Psoas muscle (tissue), 8 donors: ENCODE measurements around the gene TMC4. TPM values are rescaled to one million over a fixed set of nuclear protein-coding genes. Genes with fewer than 3 reads are reported as not detected.

Experiments used
- ATAC-seq, 4 donors: fragments of 200-7000 bp; cut with Tn5 transposase; one replicate each; pipeline ENCODE4 v1.9.1; 2020; ENCODE audit warnings: moderate library complexity in 3 of 4, mild to moderate bottlenecking in 2 of 4
- DNase-seq, 2 donors: peaks; one replicate each; pipeline ENCODE4 v3.0.0-alpha.2; 2020
- H3K27ac ChIP-seq: fragments of 200-600 bp; one replicate; pipeline ENCODE4 v1.8.0; 2022
- H3K27me3 ChIP-seq, 3 donors: fragments of 200-600 bp in 1 of 3; one replicate each; pipeline versions ENCODE4 v1.6.1 to v1.8.0; 2013 to 2022; ENCODE audit warnings: low read length in 2 of 3, mild to moderate bottlenecking in 2 of 3, moderate library complexity in 1 of 3; ENCODE audit not compliant: insufficient read depth in 3 of 3
- H3K36me3 ChIP-seq, 2 donors: fragments of 200-600 bp in 1 of 2; one replicate each; pipeline versions ENCODE4 v1.6.1 to v1.8.0; 2013 to 2022; ENCODE audit warnings: low read depth in 1 of 2, mild to moderate bottlenecking in 1 of 2, moderate library complexity in 1 of 2; ENCODE audit not compliant: insufficient read depth in 1 of 2
- H3K4me1 ChIP-seq: fragments of 200-600 bp; one replicate; pipeline ENCODE4 v1.8.0; 2022
- H3K4me3 ChIP-seq: fragments of 200-600 bp; one replicate; pipeline ENCODE4 v1.8.0; 2022; ENCODE audit warnings: mild to moderate bottlenecking
- H3K9me3 ChIP-seq: fragments of 200-600 bp; one replicate; pipeline ENCODE4 v1.8.0; 2022
- CTCF ChIP-seq: fragments of 200-600 bp; IDR thresholded peaks from one replicate; pipeline ENCODE4 v1.8.0; 2022; ENCODE audit warnings: antibody characterized with exemption
- WGBS, 3 donors: extraction: QIAGEN DNeasy Blood & Tissue Kit; methylation state at CpG; one replicate each; pipeline versions ENCODE4 v1.1.6 to v1.1.7; 2013; 5-methylcytosine and 5-hydroxymethylcytosine counted together
- intact Hi-C, 2 donors: fragments of 100-400 bp; cut with DNase I; formaldehyde crosslinking; loops; one replicate each; pipeline versions ENCODE4 v1.11.0 to v1.14.2; 2022
- polyA plus RNA-seq, 3 donors: library from polyadenylated mRNA; stranded (reverse); fragments of 200-250 nt; gene quantifications; one replicate each; pipeline ENCODE4 v1.2.3, GENCODE V29; 2013
- total RNA-seq, 4 donors: library from RNA; stranded (reverse); fragmentation: NEBNext Ultra II Directional in 2 of 4; extraction: Animal tissue kit (Norgen Biotek cat#: 25700) in 2 of 4; gene quantifications; one replicate each; pipeline versions ENCODE4 v1.2.1 to v1.2.4, GENCODE V29; 2021 to 2023
- donor health status: healthy with polysubstance abuse.
- donor health status: DM: no; HTN: no; CAD: no; lungs with moderate emphysema.
- donor health status: Bipolar disorder and iron deficiency.
- donor health status: healthy.
- donor health status: DM: yes; HTN: yes; CAD: no.
- donor health status: DM: no; HTN: no; CAD: no.
- donor health status: DM: no; HTN: no; CAD: no.
- donor health status: DM: yes; HTN: yes; CAD: no.

The TMC4 gene
- total and polyA plus RNA-seq, 7 donors = 0.55 to 2.5 (median 0.70) TPM; not detected in 1

GRCh38 chr19:54165222-54165621 is 7.7 kb downstream of the TMC4 start:
- no peak overlapping the region for H3K27ac ChIP-seq
- H3K9me3 ChIP-seq = no peaks in the 10 kb centered on the region
- TF ChIP-seq CTCF = no peak
- WGBS, 3 donors = 87 to 89% (median 87%) methylated on average over 25 of the region's 25 CpGs
- ATAC-seq (no peak), DNase-seq (no peak)
- H3K4me1 ChIP-seq = peaks cover 16% of the 10 kb centered on the region
- H3K4me3 ChIP-seq = no peak overlapping the region
- H3K27me3 ChIP-seq = peaks cover 0 to 16% (median 0%) of the 10 kb centered on the region in 3 donors
- intact Hi-C loops = loop anchor here in 1 of 2 donors (10.0 kb wide), 1 partner anchor 230 kb away; no protein-coding TSS in a partner anchor
- H3K36me3 ChIP-seq = no peaks in the 10 kb centered on the region

- Histone ChIP-seq H3K4me1 (peaks cover 18% of the 10 kb centered on the region), H3K27me3 (peaks cover 0 to 16% (median 0%) of the 10 kb centered on the region in 3 donors), H3K9me3 (no peaks in the 10 kb centered on the region), H3K27ac (no peak overlapping the region), H3K36me3 (no peaks in the 10 kb centered on the region), H3K4me3 (peak overlapping the region; percentile 24)
- no peak for TF ChIP-seq CTCF
- DNase-seq (peak in 1 of 2 donors; percentile 73), ATAC-seq (no peak)
- whole genome bisulfite sequencing, 3 donors = 13 to 16% (median 14%) methylated on average over 37 of the region's 37 CpGs
- intact Hi-C loops = loop anchor here in 1 of 2 donors (10.0 kb wide), 1 partner anchor 230 kb away; no protein-coding TSS in a partner anchor
Measured at GRCh38 chr19:54164369-54165068, 8.4 kb downstream of the TMC4 start.

- Histone ChIP-seq H3K4me1 (peaks cover 27% of the 10 kb centered on the region), H3K36me3 (peaks cover 0 to 5% of the 10 kb centered on the region in 2 donors), H3K4me3 (peak overlapping the region; percentile 55), H3K9me3 (no peaks in the 10 kb centered on the region), H3K27me3 (peaks cover 0 to 16% (median 0%) of the 10 kb centered on the region in 3 donors), H3K27ac (no peak overlapping the region)
- TF ChIP-seq CTCF = no peak
- 66 to 80% (median 71%) methylated on average over 14 of the region's 14 CpGs for WGBS, 3 donors
- intact Hi-C loops = loop anchor here in 1 of 2 donors (10.0 kb wide), 1 partner anchor 232 kb away; no protein-coding TSS in a partner anchor
- no peak for DNase-seq
- ATAC-seq = no peak
Measured at GRCh38 chr19:54162884-54163283, 10.1 kb downstream of the TMC4 start.

- H3K4me1 ChIP-seq = peaks cover 27% of the 10 kb centered on the region
Measured at GRCh38 chr19:54162241-54162805, 10.6 kb downstream of the TMC4 start.

More at GRCh38 chr19:54162241-54162805, 10.6 kb downstream of the TMC4 start:
- ATAC-seq (peak; percentile 17 to 43 (median 40)), DNase-seq (peak; percentile 86 to 90)
- TF ChIP-seq CTCF = no peak
- intact Hi-C loops = loop anchor here in 1 of 2 donors (10.0 kb wide), 1 partner anchor 232 kb away; no protein-coding TSS in a partner anchor
- Histone ChIP-seq H3K27me3 (peaks cover 0 to 16% (median 0%) of the 10 kb centered on the region in 3 donors), H3K36me3 (peaks cover 0 to 10% of the 10 kb centered on the region in 2 donors), H3K27ac (no peak overlapping the region), H3K4me3 (peak overlapping the region; percentile 55), H3K9me3 (no peaks in the 10 kb centered on the region)
- WGBS, 3 donors = 4 to 5% (median 5%) methylated on average over 29 to 35 of the region's 35 CpGs
